ENCODE measurements around the gene UBASH3B. TPM values are rescaled to one million over a fixed set of nuclear protein-coding genes. Genes with fewer than 3 reads are reported as not detected.

Gene UBASH3B
- total and polyA plus RNA-seq, 2 of the 13 experiments (the other 11 are each of a cell fraction or from before 2014, with no cell fraction given), result 4.4 to 7.6 TPM

GRCh38 chr11:122677256-122677655 is 21.7 kb downstream of the UBASH3B start:
- H2AFZ ChIP-seq (ENCODE audit: low read length), result no peak overlapping the region
- no peaks in the 10 kb centered on the region for H3K9me3 ChIP-seq (ENCODE audit: low read length)
- peak overlapping the region; percentile 21 for H3K27ac ChIP-seq (ENCODE audit: extremely low read length, insufficient read depth, low read length)
- intact Hi-C loops (cut with micrococcal nuclease; ENCODE audit: unreplicated experiment), result no loop called here
- TF ChIP-seq SOX13 (IDR thresholded peaks at IDR 0.05) (no peak), SOX13 (CRISPR knock-in tag; conservative IDR thresholded peaks at IDR 0.05 in 1 of 2, IDR thresholded peaks at IDR 0.05 in 1 of 2) (no peak), FOSL2 (CRISPR knock-in tag; IDR thresholded peaks at IDR 0.05) (no peak), ZNF10 (CRISPR knock-in tag; IDR thresholded peaks at IDR 0.05; ENCODE audit: borderline replicate concordance, low read depth) (no peak), IRF2 (CRISPR knock-in tag; IDR thresholded peaks at IDR 0.05) (no peak), ZNF530 (CRISPR knock-in tag; IDR thresholded peaks at IDR 0.05; ENCODE audit: low read depth) (no peak), CHD2 (IDR thresholded peaks at IDR 0.05; ENCODE audit: low read depth, low read length) (no peak), ZNF547 (CRISPR knock-in tag; IDR thresholded peaks at IDR 0.05) (no peak), ZBTB33 (CRISPR knock-in tag; IDR thresholded peaks at IDR 0.05) (no peak)
- TF ChIP-seq, protein P1, sequence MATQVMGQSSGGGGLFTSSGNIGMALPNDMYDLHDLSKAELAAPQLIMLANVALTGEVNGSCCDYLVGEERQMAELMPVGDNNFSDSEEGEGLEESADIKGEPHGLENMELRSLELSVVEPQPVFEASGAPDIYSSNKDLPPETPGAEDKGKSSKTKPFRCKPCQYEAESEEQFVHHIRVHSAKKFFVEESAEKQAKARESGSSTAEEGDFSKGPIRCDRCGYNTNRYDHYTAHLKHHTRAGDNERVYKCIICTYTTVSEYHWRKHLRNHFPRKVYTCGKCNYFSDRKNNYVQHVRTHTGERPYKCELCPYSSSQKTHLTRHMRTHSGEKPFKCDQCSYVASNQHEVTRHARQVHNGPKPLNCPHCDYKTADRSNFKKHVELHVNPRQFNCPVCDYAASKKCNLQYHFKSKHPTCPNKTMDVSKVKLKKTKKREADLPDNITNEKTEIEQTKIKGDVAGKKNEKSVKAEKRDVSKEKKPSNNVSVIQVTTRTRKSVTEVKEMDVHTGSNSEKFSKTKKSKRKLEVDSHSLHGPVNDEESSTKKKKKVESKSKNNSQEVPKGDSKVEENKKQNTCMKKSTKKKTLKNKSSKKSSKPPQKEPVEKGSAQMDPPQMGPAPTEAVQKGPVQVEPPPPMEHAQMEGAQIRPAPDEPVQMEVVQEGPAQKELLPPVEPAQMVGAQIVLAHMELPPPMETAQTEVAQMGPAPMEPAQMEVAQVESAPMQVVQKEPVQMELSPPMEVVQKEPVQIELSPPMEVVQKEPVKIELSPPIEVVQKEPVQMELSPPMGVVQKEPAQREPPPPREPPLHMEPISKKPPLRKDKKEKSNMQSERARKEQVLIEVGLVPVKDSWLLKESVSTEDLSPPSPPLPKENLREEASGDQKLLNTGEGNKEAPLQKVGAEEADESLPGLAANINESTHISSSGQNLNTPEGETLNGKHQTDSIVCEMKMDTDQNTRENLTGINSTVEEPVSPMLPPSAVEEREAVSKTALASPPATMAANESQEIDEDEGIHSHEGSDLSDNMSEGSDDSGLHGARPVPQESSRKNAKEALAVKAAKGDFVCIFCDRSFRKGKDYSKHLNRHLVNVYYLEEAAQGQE (IDR thresholded peaks at IDR 0.05; ENCODE audit: borderline replicate concordance in 1 of 2, low read depth in 1 of 2, low read length in 2 of 2), result no peak
- H3K4me2 ChIP-seq (ENCODE audit: low read depth, low read length), result no peak overlapping the region
- H3K4me1 ChIP-seq (ENCODE audit: insufficient read depth, low read length), result peaks cover 38% of the 10 kb centered on the region
- WGBS (ENCODE audit: low lambda C conversion rate), result 82% methylated on average over 6 of the region's 6 CpGs
- ATAC-seq, result no peak
- CTCF ChIA-PET (ENCODE audit: low intra/inter-chr PET ratio, low total read pairs), result no interaction called here
- no peak for FAIRE-seq
- no peaks in the 10 kb centered on the region for H3K79me2 ChIP-seq (ENCODE audit: insufficient read depth, low read length)
- no peak overlapping the region for H3K9ac ChIP-seq (ENCODE audit: insufficient read depth, low read depth, low read length)
- DNase-seq (ENCODE audit: low spot score), result no peak
- in situ Hi-C loops (cut with HindIII; ENCODE audit: extremely low pct_ligation_motif_present, low pct_unique_long_range_greater_than_20kb), result no loop called here
- POLR2A ChIA-PET, result interaction anchor here (1.2 kb wide), 1 partner anchor 29 kb away, joined by 3 read pairs; no protein-coding TSS in a partner anchor
- H4K20me1 ChIP-seq (ENCODE audit: insufficient read depth, low read length), result no peaks in the 10 kb centered on the region
- no TSS peak for BruUV-seq (replicated peaks)
- no peaks in the 10 kb centered on the region for H3K27me3 ChIP-seq (ENCODE audit: control insufficient read depth in 1 of 2, insufficient read depth in 2 of 2, low read length in 2 of 2)
- H3K4me3 ChIP-seq (replicated peaks in 1 of 3; ENCODE audit: insufficient read depth in 1 of 3, low read depth in 2 of 3, low read length in 3 of 3), result no peak overlapping the region
- no peaks in the 10 kb centered on the region for H3K36me3 ChIP-seq (replicated peaks in 1 of 2; ENCODE audit: control insufficient read depth in 1 of 2, insufficient read depth in 2 of 2, low read length in 2 of 2)

Measured in HepG2 (cell line).